ENCODE results near the gene SDK2.

GRCh38 chr17:73427198-73427597 lies 217.0 kb downstream of the SDK2 start:
- TF ChIP-seq, protein P1, sequence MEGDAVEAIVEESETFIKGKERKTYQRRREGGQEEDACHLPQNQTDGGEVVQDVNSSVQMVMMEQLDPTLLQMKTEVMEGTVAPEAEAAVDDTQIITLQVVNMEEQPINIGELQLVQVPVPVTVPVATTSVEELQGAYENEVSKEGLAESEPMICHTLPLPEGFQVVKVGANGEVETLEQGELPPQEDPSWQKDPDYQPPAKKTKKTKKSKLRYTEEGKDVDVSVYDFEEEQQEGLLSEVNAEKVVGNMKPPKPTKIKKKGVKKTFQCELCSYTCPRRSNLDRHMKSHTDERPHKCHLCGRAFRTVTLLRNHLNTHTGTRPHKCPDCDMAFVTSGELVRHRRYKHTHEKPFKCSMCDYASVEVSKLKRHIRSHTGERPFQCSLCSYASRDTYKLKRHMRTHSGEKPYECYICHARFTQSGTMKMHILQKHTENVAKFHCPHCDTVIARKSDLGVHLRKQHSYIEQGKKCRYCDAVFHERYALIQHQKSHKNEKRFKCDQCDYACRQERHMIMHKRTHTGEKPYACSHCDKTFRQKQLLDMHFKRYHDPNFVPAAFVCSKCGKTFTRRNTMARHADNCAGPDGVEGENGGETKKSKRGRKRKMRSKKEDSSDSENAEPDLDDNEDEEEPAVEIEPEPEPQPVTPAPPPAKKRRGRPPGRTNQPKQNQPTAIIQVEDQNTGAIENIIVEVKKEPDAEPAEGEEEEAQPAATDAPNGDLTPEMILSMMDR (IDR thresholded peaks at IDR 0.05; ENCODE audit: insufficient read depth, low read depth, low read length): no peak
- TF ChIP-seq EZH2 (IDR thresholded peaks at IDR 0.05; ENCODE audit: insufficient read depth, low read length): no peak
